Measurements from ENCODE around the gene MNAT1. TPM values are rescaled to one million over a fixed set of nuclear protein-coding genes. Genes with fewer than 3 reads are reported as not detected.

The MNAT1 gene
- polyA plus RNA-seq, 3 donors, result 4.1 to 5.8 (median 4.5) TPM

DNA sequence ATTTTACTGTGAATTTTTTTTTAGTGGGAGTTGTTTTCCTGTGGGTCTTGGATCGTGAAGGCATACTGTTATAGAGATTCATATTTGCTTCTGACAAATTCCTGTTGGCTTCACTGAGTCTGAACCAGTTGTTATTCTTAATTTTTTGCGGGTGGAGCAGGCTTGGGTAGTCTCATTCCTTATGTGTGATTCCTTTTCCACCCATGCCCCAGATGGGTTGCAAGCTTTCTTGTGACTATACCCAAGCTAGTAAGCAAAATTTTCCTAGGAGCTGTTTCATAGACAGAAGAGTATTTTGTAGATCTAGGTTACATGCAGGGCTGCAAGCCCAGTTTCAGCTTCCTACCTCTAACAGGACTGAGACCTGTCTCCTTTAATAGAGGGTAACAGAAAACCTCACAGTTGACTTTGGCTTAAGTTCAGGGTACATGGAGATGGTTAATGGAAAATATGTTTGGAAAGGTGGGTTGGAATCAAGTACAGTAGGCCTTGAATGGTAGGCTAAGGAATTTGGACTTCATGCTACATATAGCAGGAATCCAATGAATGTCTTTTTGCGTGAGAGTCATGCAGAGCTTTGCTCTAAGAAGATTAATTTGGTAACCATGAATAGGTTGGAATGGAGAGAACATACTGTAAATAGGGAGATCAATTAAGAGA is 217.3 kb downstream of the MNAT1 start:
- Mint-ChIP-seq H3K36me3 (peaks cover 0 to 8% of the 10 kb centered on the region in 2 donors), H3K9me3 (peaks cover 4 to 19% (median 12%) of the 10 kb centered on the region in 7 donors), H3K27ac (no peak overlapping the region), H3K27me3 (ENCODE audit: low read depth in 3 of 3) (no peaks in the 10 kb centered on the region), H3K4me1 (peaks cover 13% of the 10 kb centered on the region), H3K4me3 (no peak overlapping the region)
- H3K9ac ChIP-seq (ENCODE audit: insufficient read depth, low read length, poor library complexity, severe bottlenecking), result no peak overlapping the region
- peaks cover 0 to 4% of the 10 kb centered on the region in 2 donors for H3K9me3 ChIP-seq (replicated peaks in 1 of 2; ENCODE audit: control insufficient read depth in 1 of 2, insufficient read depth in 1 of 2, low read length in 2 of 2)
- no peaks in the 10 kb centered on the region for H4K20me1 ChIP-seq (ENCODE audit: insufficient read depth, low read length)
- H3K27ac ChIP-seq (ENCODE audit: low read depth in 1 of 2, low read length in 2 of 2), result no peak overlapping the region
- H3K4me1 ChIP-seq (ENCODE audit: control insufficient read depth in 1 of 2, insufficient read depth in 2 of 2, low read length in 2 of 2), result no peaks in the 10 kb centered on the region
- H3K36me3 ChIP-seq (replicated peaks in 1 of 2; ENCODE audit: control insufficient read depth in 1 of 2, insufficient read depth in 2 of 2, low read length in 2 of 2), result no peaks in the 10 kb centered on the region
- TF ChIP-seq, protein P1, sequence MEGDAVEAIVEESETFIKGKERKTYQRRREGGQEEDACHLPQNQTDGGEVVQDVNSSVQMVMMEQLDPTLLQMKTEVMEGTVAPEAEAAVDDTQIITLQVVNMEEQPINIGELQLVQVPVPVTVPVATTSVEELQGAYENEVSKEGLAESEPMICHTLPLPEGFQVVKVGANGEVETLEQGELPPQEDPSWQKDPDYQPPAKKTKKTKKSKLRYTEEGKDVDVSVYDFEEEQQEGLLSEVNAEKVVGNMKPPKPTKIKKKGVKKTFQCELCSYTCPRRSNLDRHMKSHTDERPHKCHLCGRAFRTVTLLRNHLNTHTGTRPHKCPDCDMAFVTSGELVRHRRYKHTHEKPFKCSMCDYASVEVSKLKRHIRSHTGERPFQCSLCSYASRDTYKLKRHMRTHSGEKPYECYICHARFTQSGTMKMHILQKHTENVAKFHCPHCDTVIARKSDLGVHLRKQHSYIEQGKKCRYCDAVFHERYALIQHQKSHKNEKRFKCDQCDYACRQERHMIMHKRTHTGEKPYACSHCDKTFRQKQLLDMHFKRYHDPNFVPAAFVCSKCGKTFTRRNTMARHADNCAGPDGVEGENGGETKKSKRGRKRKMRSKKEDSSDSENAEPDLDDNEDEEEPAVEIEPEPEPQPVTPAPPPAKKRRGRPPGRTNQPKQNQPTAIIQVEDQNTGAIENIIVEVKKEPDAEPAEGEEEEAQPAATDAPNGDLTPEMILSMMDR (IDR thresholded peaks at IDR 0.05), result no peak
- no peak overlapping the region for H3K4me2 ChIP-seq (replicated peaks; ENCODE audit: extremely low read depth, low read length, poor library complexity, severe bottlenecking)
- no peaks in the 10 kb centered on the region for H3K27me3 ChIP-seq (ENCODE audit: control insufficient read depth in 2 of 2, insufficient read depth in 2 of 2, low read length in 2 of 2)
- H3K79me2 ChIP-seq (ENCODE audit: insufficient read depth, low read length), result no peaks in the 10 kb centered on the region
- no peak overlapping the region for H3K4me3 ChIP-seq (replicated peaks in 1 of 3; ENCODE audit: low read depth in 2 of 3, low read length in 3 of 3)
- no peak overlapping the region for H2AFZ ChIP-seq (ENCODE audit: insufficient read depth, low read depth, low read length, poor library complexity, severe bottlenecking)
- intact Hi-C loops (cut with micrococcal nuclease), result no loop called here
- WGBS (ENCODE audit: insufficient coverage), result 100% methylated on average over 1 of the region's 3 CpGs
- no peak for DNase-seq

DNA sequence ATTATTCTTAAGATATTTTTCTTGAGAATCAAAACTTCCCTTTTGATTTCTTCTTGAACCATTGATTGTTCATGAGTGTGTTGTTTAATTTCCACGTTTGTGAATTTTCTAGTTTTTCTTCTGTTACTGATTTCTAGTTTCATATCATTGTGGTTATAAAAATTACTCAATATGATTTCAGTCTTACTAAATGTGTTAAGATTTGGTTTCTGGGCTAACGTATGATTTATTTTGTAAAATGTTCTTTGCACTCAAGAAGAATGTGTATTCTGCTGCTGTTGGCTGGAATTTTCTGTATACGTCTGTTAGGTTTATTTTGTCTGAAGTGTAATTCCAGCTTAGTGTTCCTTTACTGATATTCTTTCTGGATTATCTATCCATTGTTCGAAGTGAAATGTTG is 221.6 kb downstream of the MNAT1 start:
- Histone ChIP-seq H4K20me1 (ENCODE audit: insufficient read depth, low read length) (no peaks in the 10 kb centered on the region), H3K4me1 (ENCODE audit: control insufficient read depth in 1 of 2, insufficient read depth in 2 of 2, low read length in 2 of 2) (no peaks in the 10 kb centered on the region), H3K9me3 (replicated peaks in 1 of 2; ENCODE audit: control insufficient read depth in 1 of 2, insufficient read depth in 1 of 2, low read length in 2 of 2) (peaks cover 22 to 30% of the 10 kb centered on the region in 2 donors), H3K4me2 (replicated peaks; ENCODE audit: extremely low read depth, low read length, poor library complexity, severe bottlenecking) (no peak overlapping the region), H3K79me2 (ENCODE audit: insufficient read depth, low read length) (no peaks in the 10 kb centered on the region), H3K4me3 (replicated peaks in 1 of 3; ENCODE audit: low read depth in 2 of 3, low read length in 3 of 3) (no peak overlapping the region), H2AFZ (ENCODE audit: insufficient read depth, low read depth, low read length, poor library complexity, severe bottlenecking) (no peak overlapping the region), H3K9ac (ENCODE audit: insufficient read depth, low read length, poor library complexity, severe bottlenecking) (no peak overlapping the region), H3K27me3 (ENCODE audit: control insufficient read depth in 2 of 2, insufficient read depth in 2 of 2, low read length in 2 of 2) (no peaks in the 10 kb centered on the region), H3K36me3 (replicated peaks in 1 of 2; ENCODE audit: control insufficient read depth in 1 of 2, insufficient read depth in 2 of 2, low read length in 2 of 2) (no peaks in the 10 kb centered on the region), H3K27ac (ENCODE audit: low read depth in 1 of 2, low read length in 2 of 2) (no peak overlapping the region)
- no peak for DNase-seq
- Mint-ChIP-seq H3K4me3 (no peak overlapping the region), H3K27me3 (ENCODE audit: low read depth in 3 of 3) (peaks cover 0 to 2% (median 0%) of the 10 kb centered on the region in 3 donors), H3K9me3 (peaks cover 28 to 48% (median 41%) of the 10 kb centered on the region in 7 donors), H3K36me3 (peaks cover 3 to 21% of the 10 kb centered on the region in 2 donors), H3K27ac (no peak overlapping the region), H3K4me1 (peaks cover 7% of the 10 kb centered on the region)
- intact Hi-C loops (cut with micrococcal nuclease), result no loop called here
- WGBS (ENCODE audit: insufficient coverage), result no CpG with 5 or more reads among the region's 4 CpGs
- TF ChIP-seq, protein P1 (IDR thresholded peaks at IDR 0.05), result no peak

Measured in CD14-positive monocyte (primary cell).